Measurements from ENCODE around the gene CST7.

Gene CST7

DNA sequence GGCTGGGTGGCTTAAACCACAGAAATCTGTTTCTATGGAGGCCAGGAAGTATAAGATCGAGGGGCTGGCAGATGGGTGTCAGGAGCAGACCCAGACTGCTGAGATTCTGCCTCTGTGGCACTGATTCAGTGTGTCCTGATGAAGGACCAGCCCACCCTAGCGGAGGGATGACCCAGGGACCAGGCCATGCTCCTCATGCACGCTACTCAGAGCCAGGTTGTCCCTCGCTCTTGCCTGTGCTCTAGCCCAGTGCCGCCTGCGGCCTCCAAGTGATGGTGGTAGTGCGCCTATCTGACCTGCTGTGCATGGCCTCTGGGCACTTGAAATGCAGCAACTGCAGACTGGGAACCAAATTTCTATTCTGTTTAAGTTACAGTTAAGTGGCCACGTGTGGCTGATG is 56.6 kb downstream of the CST7 start:
- Histone ChIP-seq H3K27ac (ENCODE audit: poor library complexity, severe bottlenecking) (no peak overlapping the region), H3K4me1 (ENCODE audit: insufficient read depth, poor library complexity, severe bottlenecking) (peaks cover 3% of the 10 kb centered on the region), H3K9me3 (ENCODE audit: severe bottlenecking) (no peaks in the 10 kb centered on the region), H3K4me3 (ENCODE audit: severe bottlenecking) (no peak overlapping the region), H3K36me3 (ENCODE audit: low read depth) (no peaks in the 10 kb centered on the region), H3K27me3 (ENCODE audit: insufficient read depth, poor library complexity, severe bottlenecking) (no peaks in the 10 kb centered on the region)
- TF ChIP-seq, protein P1, sequence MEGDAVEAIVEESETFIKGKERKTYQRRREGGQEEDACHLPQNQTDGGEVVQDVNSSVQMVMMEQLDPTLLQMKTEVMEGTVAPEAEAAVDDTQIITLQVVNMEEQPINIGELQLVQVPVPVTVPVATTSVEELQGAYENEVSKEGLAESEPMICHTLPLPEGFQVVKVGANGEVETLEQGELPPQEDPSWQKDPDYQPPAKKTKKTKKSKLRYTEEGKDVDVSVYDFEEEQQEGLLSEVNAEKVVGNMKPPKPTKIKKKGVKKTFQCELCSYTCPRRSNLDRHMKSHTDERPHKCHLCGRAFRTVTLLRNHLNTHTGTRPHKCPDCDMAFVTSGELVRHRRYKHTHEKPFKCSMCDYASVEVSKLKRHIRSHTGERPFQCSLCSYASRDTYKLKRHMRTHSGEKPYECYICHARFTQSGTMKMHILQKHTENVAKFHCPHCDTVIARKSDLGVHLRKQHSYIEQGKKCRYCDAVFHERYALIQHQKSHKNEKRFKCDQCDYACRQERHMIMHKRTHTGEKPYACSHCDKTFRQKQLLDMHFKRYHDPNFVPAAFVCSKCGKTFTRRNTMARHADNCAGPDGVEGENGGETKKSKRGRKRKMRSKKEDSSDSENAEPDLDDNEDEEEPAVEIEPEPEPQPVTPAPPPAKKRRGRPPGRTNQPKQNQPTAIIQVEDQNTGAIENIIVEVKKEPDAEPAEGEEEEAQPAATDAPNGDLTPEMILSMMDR (IDR thresholded peaks at IDR 0.05; ENCODE audit: poor library complexity, severe bottlenecking), result no peak
- ATAC-seq (ENCODE audit: low read depth) (no peak), DNase-seq (ENCODE audit: low spot score) (no peak)

DNA sequence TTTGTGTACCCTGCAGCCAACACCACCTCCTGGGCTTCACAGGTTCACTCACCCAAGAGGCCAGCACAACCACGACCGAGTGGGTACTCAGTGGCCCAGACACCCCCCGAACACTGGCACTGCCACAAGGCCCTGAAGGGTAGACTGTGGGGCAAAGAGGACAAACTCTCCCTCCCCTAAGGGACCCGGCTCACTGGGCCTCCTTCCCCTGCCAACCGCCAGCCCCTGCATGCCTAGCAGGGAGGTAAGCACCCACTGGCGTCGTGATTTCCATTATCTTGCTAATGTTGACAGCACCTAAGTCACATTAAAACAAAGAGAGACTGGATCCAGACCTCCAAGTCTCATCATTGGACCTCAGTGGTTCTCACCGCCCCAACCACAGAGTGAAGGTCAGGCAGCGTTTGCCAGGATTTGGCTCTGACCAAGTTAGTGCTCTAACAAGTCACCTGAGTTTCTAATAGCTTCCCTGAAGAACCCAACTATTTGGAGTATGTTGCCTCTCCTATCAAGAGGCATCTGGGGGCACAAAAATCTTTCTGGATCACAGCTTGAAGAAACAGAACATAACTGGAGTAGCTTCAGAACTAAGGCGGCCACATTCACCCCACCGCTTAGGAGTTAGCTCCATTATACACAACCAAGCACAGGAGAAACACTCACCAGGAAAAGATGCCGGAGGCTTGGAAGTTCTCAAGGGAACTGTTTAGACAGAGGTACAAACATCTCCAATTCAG is 57.5 kb downstream of the CST7 start:
- Histone ChIP-seq H3K36me3 (ENCODE audit: low read depth) (no peaks in the 10 kb centered on the region), H3K27ac (ENCODE audit: poor library complexity, severe bottlenecking) (no peak overlapping the region), H3K27me3 (ENCODE audit: insufficient read depth, poor library complexity, severe bottlenecking) (no peaks in the 10 kb centered on the region), H3K4me3 (ENCODE audit: severe bottlenecking) (no peak overlapping the region), H3K9me3 (ENCODE audit: severe bottlenecking) (no peaks in the 10 kb centered on the region), H3K4me1 (ENCODE audit: insufficient read depth, poor library complexity, severe bottlenecking) (no peaks in the 10 kb centered on the region)
- ATAC-seq (ENCODE audit: low read depth) (no peak), DNase-seq (ENCODE audit: low spot score) (no peak)
- TF ChIP-seq, protein P1 (IDR thresholded peaks at IDR 0.05; ENCODE audit: poor library complexity, severe bottlenecking), result no peak

- Histone ChIP-seq H3K27me3 (ENCODE audit: insufficient read depth, poor library complexity, severe bottlenecking) (no peaks in the 10 kb centered on the region), H3K27ac (ENCODE audit: poor library complexity, severe bottlenecking) (no peak overlapping the region), H3K4me1 (ENCODE audit: insufficient read depth, poor library complexity, severe bottlenecking) (no peaks in the 10 kb centered on the region), H3K9me3 (ENCODE audit: severe bottlenecking) (no peaks in the 10 kb centered on the region), H3K4me3 (ENCODE audit: severe bottlenecking) (no peak overlapping the region), H3K36me3 (ENCODE audit: low read depth) (no peaks in the 10 kb centered on the region)
- DNase-seq (ENCODE audit: low spot score), result no peak
- TF ChIP-seq, protein P1 (IDR thresholded peaks at IDR 0.05; ENCODE audit: poor library complexity, severe bottlenecking), result no peak
- ATAC-seq (ENCODE audit: low read depth), result no peak
These were observed 58.6 kb downstream of the CST7 start for GRCh38 chr20:25007491-25008305.

DNA sequence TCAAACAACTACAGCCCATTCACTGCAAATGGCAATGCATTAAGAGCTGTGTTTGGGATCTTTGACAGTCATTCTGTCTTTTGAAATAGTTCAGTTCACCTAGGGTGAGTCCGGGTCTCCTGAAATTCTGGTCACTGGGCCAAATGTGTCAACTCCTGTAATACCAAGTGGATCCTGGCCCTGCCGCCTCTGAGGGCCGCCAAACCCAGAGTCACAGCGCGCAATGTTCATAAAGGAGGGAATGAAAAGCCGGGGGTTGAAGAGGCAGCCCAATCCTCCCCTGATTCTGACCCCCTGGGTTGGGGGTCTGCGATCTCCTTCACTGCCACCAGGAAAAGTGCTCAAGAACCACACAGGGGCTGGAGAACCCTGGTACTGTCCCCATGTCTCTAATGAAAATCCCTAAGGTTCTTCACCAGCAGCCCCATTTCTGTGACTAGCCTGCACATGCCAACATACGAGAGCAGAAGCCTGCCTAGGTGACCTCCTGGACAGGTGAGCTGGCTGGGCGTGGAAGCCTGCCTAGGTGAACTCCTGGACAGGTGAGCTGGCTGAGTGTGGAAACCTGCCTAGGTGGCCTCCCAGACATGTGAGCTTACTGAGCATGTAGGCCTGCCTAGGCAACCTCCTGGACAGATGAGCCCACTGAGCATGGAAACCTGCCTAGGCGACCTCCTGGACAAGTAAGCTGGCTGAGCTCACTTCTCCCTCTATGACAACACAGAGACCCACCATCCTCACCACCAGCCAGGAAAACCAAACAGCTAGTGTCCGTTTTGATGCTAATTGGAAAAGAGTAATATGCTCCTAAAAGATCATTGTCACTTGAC is 59.5 kb downstream of the CST7 start:
- H3K4me3 ChIP-seq (ENCODE audit: severe bottlenecking), result no peak overlapping the region
- TF ChIP-seq, protein P1 (IDR thresholded peaks at IDR 0.05; ENCODE audit: poor library complexity, severe bottlenecking), result no peak
- H3K27me3 ChIP-seq (ENCODE audit: insufficient read depth, poor library complexity, severe bottlenecking), result no peaks in the 10 kb centered on the region
- H3K27ac ChIP-seq (ENCODE audit: poor library complexity, severe bottlenecking), result no peak overlapping the region
- no peaks in the 10 kb centered on the region for H3K9me3 ChIP-seq (ENCODE audit: severe bottlenecking)
- no peaks in the 10 kb centered on the region for H3K4me1 ChIP-seq (ENCODE audit: insufficient read depth, poor library complexity, severe bottlenecking)
- ATAC-seq (ENCODE audit: low read depth) (no peak), DNase-seq (ENCODE audit: low spot score) (no peak)
- H3K36me3 ChIP-seq (ENCODE audit: low read depth), result no peaks in the 10 kb centered on the region
